Lung (tissue), 12 donors: ENCODE data around the gene ZNF516. TPM values are rescaled to one million over a fixed set of nuclear protein-coding genes. Genes with fewer than 3 reads are reported as not detected.

Experiments used
- ATAC-seq: fragments of 200-7000 bp; cut with Tn5 transposase; one replicate; pipeline ENCODE4 v1.9.1; 2020; ENCODE audit warnings: moderate number of reproducible peaks; ENCODE audit not compliant: insufficient read depth, low FRiP score
- DNase-seq, 3 donors: peaks; one replicate each; pipeline ENCODE4 v3.0.0-alpha.2; 2013 to 2017
- H3K27ac ChIP-seq, 2 donors: one replicate each; pipeline ENCODE4 v1.5.1; 2013; ENCODE audit warnings: mild to moderate bottlenecking in 2 of 2, moderate library complexity in 2 of 2, control low read depth in 1 of 2, inconsistent platforms in 1 of 2, low read depth in 1 of 2, low read length in 1 of 2
- H3K27me3 ChIP-seq, 3 donors: one replicate each; pipeline ENCODE4 v1.5.1; 2013; ENCODE audit warnings: low read length in 2 of 3; ENCODE audit not compliant: control insufficient read depth in 3 of 3, insufficient read depth in 3 of 3
- H3K36me3 ChIP-seq, 4 donors: one replicate each; pipeline ENCODE4 v1.5.1; 2013; ENCODE audit warnings: low read length in 4 of 4, mild to moderate bottlenecking in 1 of 4, moderate library complexity in 1 of 4; ENCODE audit not compliant: control insufficient read depth in 4 of 4, insufficient read depth in 4 of 4
- H3K4me1 ChIP-seq, 5 donors: one replicate each; pipeline ENCODE4 v1.5.1; 2013; ENCODE audit warnings: low read length in 5 of 5, mild to moderate bottlenecking in 2 of 5, moderate library complexity in 1 of 5; ENCODE audit not compliant: control insufficient read depth in 5 of 5, insufficient read depth in 5 of 5
- H3K4me3 ChIP-seq: one replicate; pipeline ENCODE4 v1.5.1; 2013; ENCODE audit warnings: mild to moderate bottlenecking, control low read depth, moderate library complexity
- H3K9ac ChIP-seq, 2 donors: one replicate each; pipeline ENCODE4 v1.5.1; 2013; ENCODE audit warnings: low read length in 2 of 2, control low read depth in 1 of 2; ENCODE audit not compliant: insufficient read depth in 1 of 2
- H3K9me3 ChIP-seq, 4 donors: one replicate each; pipeline ENCODE4 v1.5.1; 2013; ENCODE audit warnings: low read length in 3 of 4, mild to moderate bottlenecking in 1 of 4, moderate library complexity in 1 of 4; ENCODE audit not compliant: control insufficient read depth in 4 of 4, insufficient read depth in 3 of 4
- WGBS, 2 donors: extraction: QIAGEN DNeasy Blood & Tissue Kit; methylation state at CpG; one replicate each; pipeline ENCODE4 v1.1.7; 2013; 5-methylcytosine and 5-hydroxymethylcytosine counted together
- polyA plus RNA-seq, 2 donors: library from polyadenylated mRNA; stranded (reverse); fragments of 200-250 nt; gene quantifications; one replicate each; pipeline ENCODE4 v1.2.1, GENCODE V29; 2013
- total RNA-seq, 2 donors: library from RNA; depleted of rRNA in 1 of 2; stranded (reverse); fragments of >200 nt in 1 of 2; gene quantifications; one replicate each; pipeline ENCODE4 v1.2.1, GENCODE V29; 2014 to 2021
- TF ChIP-seq, protein P1 (sequence below): IDR thresholded peaks from 2 replicates; pipeline ENCODE4 v1.5.1; 2012; ENCODE audit warnings: mild to moderate bottlenecking; ENCODE audit errors: control extremely low read depth, extremely low read depth
- donor health status: control.
- donor health status: control.
- donor health status: Bipolar disorder and iron deficiency.
- donor health status: healthy.
- donor health status: DM: yes; HTN: yes; CAD: no.

The ZNF516 gene
- total and polyA plus RNA-seq, 4 donors: 7.7 to 45.4 (median 26.4) TPM

DNA sequence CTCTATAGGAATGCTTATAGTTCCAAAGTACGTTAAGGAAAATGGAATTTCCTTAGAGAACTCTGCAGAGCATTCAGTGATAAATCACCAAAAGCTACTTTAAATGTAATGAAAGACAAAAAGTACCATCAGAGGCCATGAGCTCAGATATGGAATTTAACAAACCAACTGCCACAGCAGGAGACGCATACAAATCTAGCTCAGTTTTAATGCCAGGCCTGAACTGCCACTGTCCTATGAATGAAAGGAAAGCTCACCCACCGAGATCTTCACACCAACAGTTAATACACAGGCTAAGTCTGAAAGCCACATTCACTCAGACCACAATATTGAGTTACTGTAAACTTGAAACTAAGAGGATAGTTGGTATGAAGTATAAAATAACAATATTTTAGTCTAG lies 126.8 kb downstream of the ZNF516 start:
- TF ChIP-seq, protein P1, sequence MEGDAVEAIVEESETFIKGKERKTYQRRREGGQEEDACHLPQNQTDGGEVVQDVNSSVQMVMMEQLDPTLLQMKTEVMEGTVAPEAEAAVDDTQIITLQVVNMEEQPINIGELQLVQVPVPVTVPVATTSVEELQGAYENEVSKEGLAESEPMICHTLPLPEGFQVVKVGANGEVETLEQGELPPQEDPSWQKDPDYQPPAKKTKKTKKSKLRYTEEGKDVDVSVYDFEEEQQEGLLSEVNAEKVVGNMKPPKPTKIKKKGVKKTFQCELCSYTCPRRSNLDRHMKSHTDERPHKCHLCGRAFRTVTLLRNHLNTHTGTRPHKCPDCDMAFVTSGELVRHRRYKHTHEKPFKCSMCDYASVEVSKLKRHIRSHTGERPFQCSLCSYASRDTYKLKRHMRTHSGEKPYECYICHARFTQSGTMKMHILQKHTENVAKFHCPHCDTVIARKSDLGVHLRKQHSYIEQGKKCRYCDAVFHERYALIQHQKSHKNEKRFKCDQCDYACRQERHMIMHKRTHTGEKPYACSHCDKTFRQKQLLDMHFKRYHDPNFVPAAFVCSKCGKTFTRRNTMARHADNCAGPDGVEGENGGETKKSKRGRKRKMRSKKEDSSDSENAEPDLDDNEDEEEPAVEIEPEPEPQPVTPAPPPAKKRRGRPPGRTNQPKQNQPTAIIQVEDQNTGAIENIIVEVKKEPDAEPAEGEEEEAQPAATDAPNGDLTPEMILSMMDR: no peak
- H3K27me3 ChIP-seq: no peaks in the 10 kb centered on the region
- peaks cover 0 to 2% (median 0%) of the 10 kb centered on the region in 4 donors for H3K9me3 ChIP-seq
- no peak for ATAC-seq
- DNase-seq: no peak
- no peak overlapping the region for H3K4me3 ChIP-seq
- no peak overlapping the region for H3K9ac ChIP-seq
- H3K36me3 ChIP-seq: peaks cover 0 to 27% (median 8%) of the 10 kb centered on the region in 4 donors
- WGBS, 2 donors: 86 to 90% methylated on average over 3 of the region's 3 CpGs
- H3K27ac ChIP-seq: no peak overlapping the region
- H3K4me1 ChIP-seq: peaks cover 0 to 7% (median 0%) of the 10 kb centered on the region in 5 donors

DNA sequence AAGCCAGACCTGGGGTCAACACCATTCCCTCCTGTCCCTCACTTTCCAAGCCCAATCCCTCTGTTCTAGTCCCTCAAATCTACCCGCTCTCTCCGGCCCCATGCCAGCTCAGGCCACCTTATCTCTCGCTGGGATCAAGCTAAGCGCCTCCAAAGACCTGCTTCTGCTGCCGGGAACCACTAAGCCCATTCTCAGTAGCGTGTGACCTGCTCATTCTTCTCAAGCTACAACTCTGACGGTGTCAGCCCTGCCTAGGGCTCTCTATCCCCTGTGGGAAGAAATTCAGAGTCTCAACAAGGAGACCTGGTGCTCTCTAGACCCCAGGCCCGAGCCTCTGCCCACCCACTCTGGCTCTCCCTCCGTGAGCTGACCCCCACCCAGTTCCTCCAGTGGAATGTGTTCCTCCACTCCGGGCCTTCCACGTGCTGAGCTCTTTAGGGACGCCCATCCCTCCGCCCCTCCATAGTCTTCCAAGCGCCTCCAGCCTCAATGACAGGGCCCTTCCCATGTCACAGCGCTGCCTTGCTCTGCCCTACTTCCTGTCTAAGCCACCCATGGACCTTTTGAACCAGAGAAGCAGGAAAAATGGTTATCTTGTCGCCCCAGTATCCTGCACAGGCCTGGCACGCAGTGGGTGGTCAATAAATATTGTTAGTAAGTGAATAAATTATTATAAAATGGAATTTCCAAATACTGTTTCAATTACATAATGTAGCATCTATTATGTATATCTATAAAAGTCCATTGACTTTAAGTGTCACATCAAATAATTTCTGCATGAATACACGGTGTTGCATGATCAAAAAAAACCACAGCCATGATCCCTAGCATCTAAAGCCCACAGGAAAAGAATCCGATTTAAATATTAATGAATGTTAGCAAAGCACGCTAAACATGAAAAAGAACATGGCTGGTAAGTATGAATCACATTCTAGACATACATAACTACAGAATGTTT lies 127.6 kb downstream of the ZNF516 start:
- Histone ChIP-seq H3K4me1 (peaks cover 0 to 12% (median 0%) of the 10 kb centered on the region in 5 donors), H3K36me3 (peaks cover 0 to 29% (median 9%) of the 10 kb centered on the region in 4 donors), H3K9ac (no peak overlapping the region), H3K9me3 (peaks cover 0 to 2% (median 0%) of the 10 kb centered on the region in 4 donors), H3K27me3 (no peaks in the 10 kb centered on the region), H3K4me3 (no peak overlapping the region), H3K27ac (no peak overlapping the region)
- 96 to 97% methylated on average over 20 of the region's 20 CpGs for WGBS, 2 donors
- DNase-seq (no peak), ATAC-seq (no peak)
- TF ChIP-seq, protein P1: no peak

DNA sequence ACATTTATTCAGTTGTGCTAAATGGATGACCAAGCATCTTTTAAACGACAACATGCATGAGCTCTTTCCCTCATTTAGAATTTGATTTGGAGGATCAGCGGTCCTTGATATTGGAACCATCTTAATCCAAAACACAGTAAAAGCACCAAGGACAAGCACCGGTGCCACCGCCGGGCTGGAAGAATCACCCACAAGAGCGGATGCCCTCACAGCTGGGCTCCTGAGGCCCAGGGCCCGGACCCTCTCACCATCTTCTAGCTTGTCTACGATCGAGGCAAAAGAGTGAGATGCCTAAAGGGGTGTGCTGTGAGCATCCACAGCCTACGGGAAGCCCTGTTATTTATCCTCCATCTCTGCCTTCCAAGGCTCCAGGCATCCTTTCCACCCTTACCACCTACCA lies 129.5 kb downstream of the ZNF516 start:
- ATAC-seq: no peak
- no peak for DNase-seq
- WGBS, 2 donors: 96 to 98% methylated on average over 10 of the region's 10 CpGs

More for the DNA sequence above, 129.5 kb downstream of the ZNF516 start:
- H3K9me3 ChIP-seq: peaks cover 0 to 2% (median 0%) of the 10 kb centered on the region in 4 donors
- no peak overlapping the region for H3K9ac ChIP-seq
- TF ChIP-seq, protein P1: no peak
- H3K4me1 ChIP-seq: peaks cover 0 to 12% (median 0%) of the 10 kb centered on the region in 5 donors
- no peaks in the 10 kb centered on the region for H3K27me3 ChIP-seq
- H3K27ac ChIP-seq: no peak overlapping the region
- H3K36me3 ChIP-seq: peaks cover 3 to 42% (median 15%) of the 10 kb centered on the region in 4 donors
- H3K4me3 ChIP-seq: no peak overlapping the region
